HFF-Myc (cell line): ENCODE data around the gene UBXN1.

Experiments used
- DNase-seq: peaks from one replicate; pipeline ENCODE4 v3.0.0-alpha.2; 2011; ENCODE audit warnings: low read depth; ENCODE audit errors: extremely low read depth
- H3K4me3 ChIP-seq: replicated peaks from 2 replicates; pipeline ENCODE4 v1.5.1; 2011; ENCODE audit warnings: low read depth, mild to moderate bottlenecking, control low read depth, low read length
- TF ChIP-seq, protein P1 (sequence below): IDR thresholded peaks from 2 replicates; pipeline ENCODE4 v1.5.1; 2012; ENCODE audit warnings: mild to moderate bottlenecking, low read depth, low read length, control low read depth; ENCODE audit errors: missing control alignments

UBXN1 gene

GRCh38 chr11:62646825-62647608 is 31.9 kb downstream of the UBXN1 start:
- peak overlapping the region; percentile 96 for H3K4me3 ChIP-seq
- DNase-seq = no peak
- TF ChIP-seq, protein P1, sequence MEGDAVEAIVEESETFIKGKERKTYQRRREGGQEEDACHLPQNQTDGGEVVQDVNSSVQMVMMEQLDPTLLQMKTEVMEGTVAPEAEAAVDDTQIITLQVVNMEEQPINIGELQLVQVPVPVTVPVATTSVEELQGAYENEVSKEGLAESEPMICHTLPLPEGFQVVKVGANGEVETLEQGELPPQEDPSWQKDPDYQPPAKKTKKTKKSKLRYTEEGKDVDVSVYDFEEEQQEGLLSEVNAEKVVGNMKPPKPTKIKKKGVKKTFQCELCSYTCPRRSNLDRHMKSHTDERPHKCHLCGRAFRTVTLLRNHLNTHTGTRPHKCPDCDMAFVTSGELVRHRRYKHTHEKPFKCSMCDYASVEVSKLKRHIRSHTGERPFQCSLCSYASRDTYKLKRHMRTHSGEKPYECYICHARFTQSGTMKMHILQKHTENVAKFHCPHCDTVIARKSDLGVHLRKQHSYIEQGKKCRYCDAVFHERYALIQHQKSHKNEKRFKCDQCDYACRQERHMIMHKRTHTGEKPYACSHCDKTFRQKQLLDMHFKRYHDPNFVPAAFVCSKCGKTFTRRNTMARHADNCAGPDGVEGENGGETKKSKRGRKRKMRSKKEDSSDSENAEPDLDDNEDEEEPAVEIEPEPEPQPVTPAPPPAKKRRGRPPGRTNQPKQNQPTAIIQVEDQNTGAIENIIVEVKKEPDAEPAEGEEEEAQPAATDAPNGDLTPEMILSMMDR = no peak

GRCh38 chr11:62645946-62646824 is 32.7 kb downstream of the UBXN1 start, which contains the start of gene GANAB:
TSS of gene GANAB (minus strand) at chr11:62646613. CDS start at chr11:62646599, 14 bp downstream.
- peak; percentile 91 for DNase-seq
- TF ChIP-seq, protein P1 = no peak
- H3K4me3 ChIP-seq = peak within 1 kb of the TSS; percentile 96

DNA sequence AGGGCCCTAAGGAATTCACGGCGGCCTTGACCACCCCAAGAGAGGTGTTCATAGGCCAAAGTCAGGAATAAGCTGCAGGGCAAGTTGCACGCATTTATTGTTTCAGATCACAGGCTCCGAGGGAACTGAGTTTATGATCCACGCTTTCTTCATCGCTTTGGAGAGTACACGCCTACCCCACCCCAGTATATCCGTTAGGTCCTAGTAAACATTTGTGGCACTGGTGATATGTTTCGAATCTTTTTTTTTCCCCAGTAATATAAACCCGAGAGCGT is 33.3 kb downstream of the UBXN1 start:
- TF ChIP-seq, protein P1 = no peak
- DNase-seq = no peak
- peak overlapping the region; percentile 96 for H3K4me3 ChIP-seq

- DNase-seq = no peak
- no peak overlapping the region for H3K4me3 ChIP-seq
- TF ChIP-seq, protein P1 = no peak
These were observed 34.7 kb downstream of the UBXN1 start for GRCh38 chr11:62644220-62644619.

DNA sequence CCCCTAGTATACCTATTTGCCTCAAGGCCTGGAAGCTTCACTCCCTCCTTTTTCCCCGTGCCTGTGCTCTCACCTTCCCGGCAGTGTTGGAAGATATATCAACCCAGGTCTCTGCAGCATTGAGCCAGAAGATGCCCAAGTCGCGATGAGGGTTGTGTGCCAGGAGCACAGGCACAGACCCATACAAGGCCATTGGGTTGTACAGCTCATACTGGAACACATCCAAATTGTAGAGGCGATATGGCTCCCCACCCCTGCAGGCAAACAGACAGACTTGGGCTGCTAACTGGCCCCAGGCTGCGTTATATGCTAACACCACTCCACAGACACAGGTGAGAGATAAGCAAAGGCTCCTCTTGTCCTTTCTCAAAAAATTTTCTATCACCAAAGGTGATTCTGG is 46.4 kb downstream of the UBXN1 start:
- no peak for DNase-seq
- no peak overlapping the region for H3K4me3 ChIP-seq
- TF ChIP-seq, protein P1 = no peak

DNA sequence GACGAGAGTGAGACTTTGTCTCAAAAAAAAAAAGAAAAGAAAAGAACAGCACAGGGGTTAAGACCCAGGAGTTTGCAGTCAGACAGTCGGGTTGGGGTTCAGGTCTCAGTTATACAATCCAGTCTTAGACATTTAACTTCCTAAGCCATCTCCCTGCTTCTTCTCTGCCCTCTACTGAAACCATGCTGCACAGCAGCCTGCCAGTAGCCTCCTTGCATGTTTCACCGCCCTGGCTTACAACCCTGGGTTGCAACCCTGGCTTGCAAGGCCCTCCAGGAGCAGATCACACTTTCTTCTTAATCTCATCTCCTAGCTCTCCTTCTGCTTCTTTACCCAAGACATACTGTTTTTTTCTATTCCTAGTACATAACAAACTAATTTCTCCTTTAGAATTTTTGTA is 51.2 kb downstream of the UBXN1 start:
- no peak overlapping the region for H3K4me3 ChIP-seq
- no peak for DNase-seq
- TF ChIP-seq, protein P1 = no peak
